ENCODE data around the gene CDK5RAP2.

The CDK5RAP2 gene

GRCh38 chr9:120393386-120394057 lies 186.4 kb downstream of the CDK5RAP2 start:
- H3K27ac ChIP-seq (ENCODE audit: low read depth, low read length) = peak overlapping the region; percentile 86
- no peaks in the 10 kb centered on the region for H3K79me2 ChIP-seq (ENCODE audit: control insufficient read depth, insufficient read depth, low read length, unreplicated experiment)
- peaks cover 53% of the 10 kb centered on the region for H3K4me1 ChIP-seq (ENCODE audit: control insufficient read depth, insufficient read depth, low read length, unreplicated experiment)
- H3K36me3 ChIP-seq (ENCODE audit: insufficient read depth, low read length) = peaks cover 14% of the 10 kb centered on the region; the same call in 1 of the 2 replicates
- H3K4me3 ChIP-seq (ENCODE audit: low read depth, low read length) = peak overlapping the region; percentile 2; the same call in 1 of the 2 replicates
- H2AFZ ChIP-seq (ENCODE audit: low read length, unreplicated experiment) = no peak overlapping the region
- H3K27me3 ChIP-seq (ENCODE audit: insufficient read depth, low read length) = no peaks in the 10 kb centered on the region

GRCh38 chr9:120392711-120393110 lies 187.3 kb downstream of the CDK5RAP2 start:
- H3K4me3 ChIP-seq (ENCODE audit: low read depth, low read length) = no peak overlapping the region
- H3K36me3 ChIP-seq (ENCODE audit: insufficient read depth, low read length) = peaks cover 16% of the 10 kb centered on the region; the same call in 1 of the 2 replicates

GRCh38 chr9:120392245-120392644 lies 187.7 kb downstream of the CDK5RAP2 start:
- Histone ChIP-seq H3K36me3 (ENCODE audit: insufficient read depth, low read length) (peaks cover 16% of the 10 kb centered on the region; the same call in 1 of the 2 replicates), H3K27me3 (ENCODE audit: insufficient read depth, low read length) (no peaks in the 10 kb centered on the region), H3K4me1 (ENCODE audit: control insufficient read depth, insufficient read depth, low read length, unreplicated experiment) (peaks cover 43% of the 10 kb centered on the region), H2AFZ (ENCODE audit: low read length, unreplicated experiment) (no peak overlapping the region), H3K27ac (ENCODE audit: low read depth, low read length) (no peak overlapping the region), H3K79me2 (ENCODE audit: control insufficient read depth, insufficient read depth, low read length, unreplicated experiment) (no peaks in the 10 kb centered on the region), H3K4me3 (ENCODE audit: low read depth, low read length) (no peak overlapping the region)

More at GRCh38 chr9:120392711-120393110, 187.3 kb downstream of the CDK5RAP2 start:
- no peak overlapping the region for H2AFZ ChIP-seq (ENCODE audit: low read length, unreplicated experiment)
- peaks cover 46% of the 10 kb centered on the region for H3K4me1 ChIP-seq (ENCODE audit: control insufficient read depth, insufficient read depth, low read length, unreplicated experiment)
- no peaks in the 10 kb centered on the region for H3K27me3 ChIP-seq (ENCODE audit: insufficient read depth, low read length)
- H3K27ac ChIP-seq (ENCODE audit: low read depth, low read length) = no peak overlapping the region
- H3K79me2 ChIP-seq (ENCODE audit: control insufficient read depth, insufficient read depth, low read length, unreplicated experiment) = no peaks in the 10 kb centered on the region

GRCh38 chr9:120391691-120392090 lies 188.3 kb downstream of the CDK5RAP2 start:
- Histone ChIP-seq H3K79me2 (ENCODE audit: control insufficient read depth, insufficient read depth, low read length, unreplicated experiment) (no peaks in the 10 kb centered on the region), H3K36me3 (ENCODE audit: insufficient read depth, low read length) (peaks cover 12% of the 10 kb centered on the region; the same call in 1 of the 2 replicates), H2AFZ (ENCODE audit: low read length, unreplicated experiment) (no peak overlapping the region), H3K27me3 (ENCODE audit: insufficient read depth, low read length) (no peaks in the 10 kb centered on the region), H3K4me1 (ENCODE audit: control insufficient read depth, insufficient read depth, low read length, unreplicated experiment) (peaks cover 44% of the 10 kb centered on the region), H3K4me3 (ENCODE audit: low read depth, low read length) (no peak overlapping the region), H3K27ac (ENCODE audit: low read depth, low read length) (no peak overlapping the region)

DNA sequence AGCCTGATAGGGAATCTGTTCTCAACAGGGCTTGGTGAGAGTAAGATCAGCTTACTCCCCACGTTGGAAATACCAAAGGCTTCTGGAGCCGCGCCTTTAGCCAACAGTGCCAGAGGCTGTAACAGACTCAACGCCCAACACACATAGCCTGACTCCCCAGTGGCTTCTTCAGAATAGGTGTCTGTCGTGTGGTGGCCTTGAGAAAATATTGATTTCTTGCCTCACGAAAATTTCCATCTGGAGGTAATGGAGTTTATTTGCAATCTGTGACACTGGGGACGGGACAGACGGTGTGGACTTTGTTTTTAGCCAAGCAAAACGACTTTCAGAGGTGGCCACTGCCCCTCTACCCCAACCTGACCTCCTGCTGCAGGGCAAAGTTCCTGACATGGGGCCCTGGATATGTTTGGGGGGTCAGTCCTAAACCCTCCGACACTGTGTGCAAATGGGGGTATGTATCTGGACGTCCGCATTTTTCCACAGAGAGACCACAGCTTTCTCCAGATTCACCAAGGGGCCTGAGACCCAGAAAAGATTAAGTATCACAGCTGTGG lies 189.3 kb downstream of the CDK5RAP2 start:
- no peaks in the 10 kb centered on the region for H3K27me3 ChIP-seq (ENCODE audit: insufficient read depth, low read length)
- H3K27ac ChIP-seq (ENCODE audit: low read depth, low read length) = no peak overlapping the region

DNA sequence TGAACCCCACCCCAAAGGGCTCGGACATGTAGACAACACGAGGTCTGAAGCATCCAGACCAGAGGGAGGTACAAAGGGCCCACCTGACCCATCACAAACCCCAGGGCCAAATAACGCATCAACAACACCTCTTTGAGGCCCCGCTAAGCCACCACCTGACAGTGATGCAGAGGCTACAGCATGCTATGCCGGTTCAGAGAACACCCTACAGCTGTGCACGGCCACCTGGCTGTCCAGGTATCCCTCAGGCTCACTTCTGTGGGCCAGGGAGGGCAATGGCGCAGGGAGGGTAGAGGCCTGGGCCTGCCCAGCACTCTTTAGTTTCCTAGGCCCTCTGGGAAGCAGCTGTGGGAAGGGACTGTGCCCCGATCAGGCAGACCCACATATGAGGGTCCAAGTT lies 190.1 kb downstream of the CDK5RAP2 start:
- Histone ChIP-seq H3K36me3 (ENCODE audit: insufficient read depth, low read length) (peaks cover 11% of the 10 kb centered on the region; the same call in 1 of the 2 replicates), H3K79me2 (ENCODE audit: control insufficient read depth, insufficient read depth, low read length, unreplicated experiment) (no peaks in the 10 kb centered on the region), H3K4me1 (ENCODE audit: control insufficient read depth, insufficient read depth, low read length, unreplicated experiment) (peaks cover 37% of the 10 kb centered on the region), H3K27ac (ENCODE audit: low read depth, low read length) (no peak overlapping the region), H3K27me3 (ENCODE audit: insufficient read depth, low read length) (no peaks in the 10 kb centered on the region), H2AFZ (ENCODE audit: low read length, unreplicated experiment) (no peak overlapping the region), H3K4me3 (ENCODE audit: low read depth, low read length) (no peak overlapping the region)

More for the DNA sequence above, 189.3 kb downstream of the CDK5RAP2 start:
- Histone ChIP-seq H2AFZ (ENCODE audit: low read length, unreplicated experiment) (no peak overlapping the region), H3K36me3 (ENCODE audit: insufficient read depth, low read length) (peaks cover 11% of the 10 kb centered on the region; the same call in 1 of the 2 replicates), H3K4me3 (ENCODE audit: low read depth, low read length) (no peak overlapping the region), H3K79me2 (ENCODE audit: control insufficient read depth, insufficient read depth, low read length, unreplicated experiment) (no peaks in the 10 kb centered on the region), H3K4me1 (ENCODE audit: control insufficient read depth, insufficient read depth, low read length, unreplicated experiment) (peaks cover 42% of the 10 kb centered on the region)

DNA sequence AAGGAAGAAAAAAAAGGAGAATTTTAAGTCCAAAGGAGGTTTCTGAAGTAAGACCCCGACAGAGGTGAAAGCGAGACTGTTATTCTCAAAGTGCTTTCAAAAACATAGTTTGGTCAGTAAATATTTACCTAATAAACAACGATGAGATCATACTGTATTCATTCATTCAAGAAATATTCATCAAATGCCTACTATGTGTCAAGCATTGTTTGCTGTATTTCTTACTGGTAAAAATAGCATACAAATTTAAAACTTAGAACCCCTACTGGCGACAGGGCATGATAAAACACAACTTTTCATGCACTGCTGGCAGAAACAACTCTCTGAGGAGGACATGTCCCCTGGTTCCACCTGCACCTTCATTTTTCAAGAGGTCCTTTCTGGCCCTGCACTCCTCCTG lies 190.7 kb downstream of the CDK5RAP2 start:
- no peak overlapping the region for H3K4me3 ChIP-seq (ENCODE audit: low read depth, low read length)
- no peak overlapping the region for H3K27ac ChIP-seq (ENCODE audit: low read depth, low read length)
- no peak overlapping the region for H2AFZ ChIP-seq (ENCODE audit: low read length, unreplicated experiment)
- no peaks in the 10 kb centered on the region for H3K79me2 ChIP-seq (ENCODE audit: control insufficient read depth, insufficient read depth, low read length, unreplicated experiment)
- peaks cover 11% of the 10 kb centered on the region; the same call in 1 of the 2 replicates for H3K36me3 ChIP-seq (ENCODE audit: insufficient read depth, low read length)
- peaks cover 37% of the 10 kb centered on the region for H3K4me1 ChIP-seq (ENCODE audit: control insufficient read depth, insufficient read depth, low read length, unreplicated experiment)
- H3K27me3 ChIP-seq (ENCODE audit: insufficient read depth, low read length) = no peaks in the 10 kb centered on the region

DNA sequence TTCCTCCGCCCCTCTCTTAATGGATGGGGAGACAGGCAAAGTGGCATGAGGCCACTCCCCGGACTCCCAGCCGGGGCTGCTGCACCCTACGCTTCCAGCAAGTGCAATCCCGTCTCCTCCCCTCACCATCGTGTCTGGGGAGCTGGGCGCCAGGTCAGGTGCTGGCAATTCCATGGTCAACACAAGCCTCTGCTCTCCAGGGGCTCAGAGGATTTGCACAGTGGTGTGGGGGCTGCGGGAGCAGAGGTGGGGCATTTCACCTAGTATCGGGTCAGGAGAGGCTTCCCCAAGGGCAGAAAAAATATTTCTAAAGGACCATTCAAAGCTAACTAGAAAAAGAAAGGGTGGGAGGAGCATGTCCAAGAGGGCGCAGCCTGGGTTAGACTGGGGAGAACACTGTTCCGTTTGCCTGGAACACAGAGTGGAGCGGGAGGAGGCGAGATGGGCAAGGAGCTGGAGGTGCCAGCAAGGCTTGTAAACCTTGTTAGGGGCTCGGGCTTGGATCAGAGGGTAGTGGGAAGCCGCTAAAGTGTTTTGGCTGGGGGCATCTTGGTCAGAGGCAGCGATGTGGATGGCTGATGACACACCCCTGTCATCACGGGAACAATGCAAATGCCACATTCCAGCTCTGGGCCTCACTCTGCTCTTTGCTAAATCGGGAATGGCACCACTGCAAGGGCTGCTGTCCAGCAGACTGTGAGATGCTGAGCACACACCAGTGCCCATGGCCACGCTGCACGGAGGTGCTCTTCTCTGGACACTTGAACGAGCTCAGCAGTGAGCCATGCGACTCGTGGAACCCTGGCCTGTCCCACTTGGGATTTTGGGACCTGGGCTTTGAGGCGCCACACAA lies 191.7 kb downstream of the CDK5RAP2 start:
- peaks cover 37% of the 10 kb centered on the region for H3K4me1 ChIP-seq (ENCODE audit: control insufficient read depth, insufficient read depth, low read length, unreplicated experiment)
- peaks cover 11% of the 10 kb centered on the region; the same call in 1 of the 2 replicates for H3K36me3 ChIP-seq (ENCODE audit: insufficient read depth, low read length)
- H3K4me3 ChIP-seq (ENCODE audit: low read depth, low read length) = no peak overlapping the region
- H3K79me2 ChIP-seq (ENCODE audit: control insufficient read depth, insufficient read depth, low read length, unreplicated experiment) = no peaks in the 10 kb centered on the region
- H3K27ac ChIP-seq (ENCODE audit: low read depth, low read length) = no peak overlapping the region
- H2AFZ ChIP-seq (ENCODE audit: low read length, unreplicated experiment) = no peak overlapping the region
- no peaks in the 10 kb centered on the region for H3K27me3 ChIP-seq (ENCODE audit: insufficient read depth, low read length)

GRCh38 chr9:120387257-120388002 lies 192.5 kb downstream of the CDK5RAP2 start:
- peaks cover 11% of the 10 kb centered on the region; the same call in 1 of the 2 replicates for H3K36me3 ChIP-seq (ENCODE audit: insufficient read depth, low read length)
- no peak overlapping the region for H3K27ac ChIP-seq (ENCODE audit: low read depth, low read length)
- no peak overlapping the region for H3K4me3 ChIP-seq (ENCODE audit: low read depth, low read length)
- peaks cover 33% of the 10 kb centered on the region for H3K4me1 ChIP-seq (ENCODE audit: control insufficient read depth, insufficient read depth, low read length, unreplicated experiment)
- H2AFZ ChIP-seq (ENCODE audit: low read length, unreplicated experiment) = no peak overlapping the region
- no peaks in the 10 kb centered on the region for H3K27me3 ChIP-seq (ENCODE audit: insufficient read depth, low read length)
- H3K79me2 ChIP-seq (ENCODE audit: control insufficient read depth, insufficient read depth, low read length, unreplicated experiment) = no peaks in the 10 kb centered on the region
